ENCODE results near the gene WFDC8. TPM values are rescaled to one million over a fixed set of nuclear protein-coding genes. Genes with fewer than 3 reads are reported as not detected.
"Not testable (repeated sequence)": the region's sequence is repeated elsewhere in the genome, so short reads cannot be mapped to it uniquely, and the experiment has no call there.

The WFDC8 gene
- polyA plus RNA-seq (ENCODE audit: insufficient read length) = not detected

- DNase-seq = no peak
These were observed at the start of gene WFDC8 for GRCh38 chr20:45579184-45579583. Gene WFDC8 (minus strand): TSS chr20:45579284. CDS start chr20:45579247, 37 bp downstream.

GRCh38 chr20:45626540-45626939 is 47.5 kb upstream of the WFDC8 start:
- no peak for DNase-seq

GRCh38 chr20:45621593-45621992 is 42.5 kb upstream of the WFDC8 start:
- DNase-seq = no peak

GRCh38 chr20:45617591-45617990 is 38.5 kb upstream of the WFDC8 start:
- no peak for DNase-seq

GRCh38 chr20:45612314-45612713 is 33.2 kb upstream of the WFDC8 start:
- no peak for DNase-seq

- DNase-seq = no peak
These were observed 32.0 kb upstream of the WFDC8 start for GRCh38 chr20:45611054-45611453.

GRCh38 chr20:45607810-45608209 is 28.7 kb upstream of the WFDC8 start:
- DNase-seq = no peak

- no peak for DNase-seq
These were observed 16.2 kb upstream of the WFDC8 start for GRCh38 chr20:45595235-45595634.

GRCh38 chr20:45593498-45593897 is 14.4 kb upstream of the WFDC8 start:
- DNase-seq = no peak

- DNase-seq = no peak
These were observed 13.6 kb upstream of the WFDC8 start for GRCh38 chr20:45592574-45593189.

GRCh38 chr20:45589725-45590124 is 10.6 kb upstream of the WFDC8 start:
- no peak for DNase-seq

GRCh38 chr20:45588800-45589199 is 9.7 kb upstream of the WFDC8 start:
- no peak for DNase-seq

GRCh38 chr20:45585986-45586385 is 6.9 kb upstream of the WFDC8 start:
- DNase-seq = not testable (repeated sequence)

GRCh38 chr20:45584294-45584693 is 5.2 kb upstream of the WFDC8 start:
- DNase-seq = not testable (repeated sequence)

GRCh38 chr20:45583502-45583901 is 4.4 kb upstream of the WFDC8 start:
- DNase-seq = no peak

- no peak for DNase-seq
These were observed 2.6 kb upstream of the WFDC8 start for GRCh38 chr20:45581702-45582101.

GRCh38 chr20:45578231-45578630 is 853 bp downstream of the WFDC8 start:
- no peak for DNase-seq

- DNase-seq = no peak
These were observed 2.1 kb downstream of the WFDC8 start for GRCh38 chr20:45576995-45577394.

- DNase-seq = no peak
These were observed 3.2 kb downstream of the WFDC8 start for GRCh38 chr20:45575931-45576330.

GRCh38 chr20:45569650-45570049 is 9.4 kb downstream of the WFDC8 start:
- not testable (repeated sequence) for DNase-seq

- DNase-seq = no peak
These were observed 14.3 kb downstream of the WFDC8 start for GRCh38 chr20:45564760-45565276.

GRCh38 chr20:45555198-45555597 is 23.9 kb downstream of the WFDC8 start:
- no peak for DNase-seq

- no peak for DNase-seq
These were observed 26.6 kb downstream of the WFDC8 start for GRCh38 chr20:45552456-45552855.

GRCh38 chr20:45550765-45551164 is 28.3 kb downstream of the WFDC8 start:
- no peak for DNase-seq

- no peak for DNase-seq
These were observed 30.7 kb downstream of the WFDC8 start for GRCh38 chr20:45548410-45548809.
